ENCODE measurements around the gene TBC1D22A. TPM values are rescaled to one million over a fixed set of nuclear protein-coding genes. Genes with fewer than 3 reads are reported as not detected.
"Not testable (repeated sequence)": the region's sequence is repeated elsewhere in the genome, so short reads cannot be mapped to it uniquely, and the experiment has no call there.

TBC1D22A gene
- total and polyA plus RNA-seq, 8 donors: 14.4 to 33.5 (median 15.7) TPM

GRCh38 chr22:47168441-47168840, 406.0 kb downstream of the TBC1D22A start:
- intact Hi-C loops (cut with DNase I): no loop called here
- Histone ChIP-seq H3K4me3 (no peak overlapping the region), H3K27ac (no peak overlapping the region), H3K4me1 (no peaks in the 10 kb centered on the region), H3K36me3 (peaks cover 0 to 26% of the 10 kb centered on the region in 2 donors), H3K9me3 (no peaks in the 10 kb centered on the region), H3K27me3 (no peaks in the 10 kb centered on the region)
- DNase-seq (no peak), ATAC-seq (no peak)
- TF ChIP-seq CTCF (IDR thresholded peaks at IDR 0.05): no peak

GRCh38 chr22:47168900-47169800, 406.7 kb downstream of the TBC1D22A start:
- TF ChIP-seq CTCF (IDR thresholded peaks at IDR 0.05): no peak
- Histone ChIP-seq H3K36me3 (peaks cover 0 to 33% of the 10 kb centered on the region in 2 donors), H3K27me3 (no peaks in the 10 kb centered on the region), H3K27ac (no peak overlapping the region), H3K4me3 (no peak overlapping the region), H3K4me1 (no peaks in the 10 kb centered on the region), H3K9me3 (no peaks in the 10 kb centered on the region)
- DNase-seq: peak in 2 of 4 donors; percentile 28 to 72
- ATAC-seq: peak; percentile 17
- intact Hi-C loops (cut with DNase I): no loop called here

- Histone ChIP-seq H3K4me3 (no peak overlapping the region), H3K9me3 (no peaks in the 10 kb centered on the region), H3K27me3 (no peaks in the 10 kb centered on the region), H3K4me1 (peaks cover 0 to under 1% of the 10 kb centered on the region in 2 donors), H3K27ac (no peak overlapping the region), H3K36me3 (peaks cover 0 to 32% of the 10 kb centered on the region in 2 donors)
- no peak for TF ChIP-seq CTCF (IDR thresholded peaks at IDR 0.05)
- DNase-seq: peak in 1 of 4 donors; percentile 31
- ATAC-seq: no peak
- intact Hi-C loops (cut with DNase I): no loop called here
These were observed 407.3 kb downstream of the TBC1D22A start for GRCh38 chr22:47169801-47170140.

GRCh38 chr22:47170511-47171440, 408.3 kb downstream of the TBC1D22A start:
- peak in 1 of 4 donors; percentile 22 for DNase-seq
- H3K4me3 ChIP-seq; H3K4me1 ChIP-seq; H3K9me3 ChIP-seq; intact Hi-C loops (cut with DNase I); H3K27ac ChIP-seq; ATAC-seq; H3K27me3 ChIP-seq: not testable (repeated sequence)
- peaks cover 0 to 41% of the 10 kb centered on the region in 2 donors for H3K36me3 ChIP-seq

GRCh38 chr22:47171441-47172221, 409.2 kb downstream of the TBC1D22A start:
- intact Hi-C loops (cut with DNase I): no loop called here
- Histone ChIP-seq H3K4me3 (no peak overlapping the region), H3K9me3 (no peaks in the 10 kb centered on the region), H3K4me1 (peaks cover 3 to 6% of the 10 kb centered on the region in 2 donors), H3K36me3 (peaks cover 0 to 39% of the 10 kb centered on the region in 2 donors), H3K27me3 (no peaks in the 10 kb centered on the region), H3K27ac (no peak overlapping the region)
- DNase-seq: peak in 1 of 4 donors; percentile 21
- no peak for TF ChIP-seq CTCF (IDR thresholded peaks at IDR 0.05)
- ATAC-seq: no peak

Data from left lung (tissue), 10 donors.